Measurements from ENCODE around the gene RNF31. TPM values are rescaled to one million over a fixed set of nuclear protein-coding genes. Genes with fewer than 3 reads are reported as not detected.

The RNF31 gene
- polyA plus RNA-seq, 1 of the 3 experiments (the other 2 are of a cell fraction): 19.2 TPM

DNA sequence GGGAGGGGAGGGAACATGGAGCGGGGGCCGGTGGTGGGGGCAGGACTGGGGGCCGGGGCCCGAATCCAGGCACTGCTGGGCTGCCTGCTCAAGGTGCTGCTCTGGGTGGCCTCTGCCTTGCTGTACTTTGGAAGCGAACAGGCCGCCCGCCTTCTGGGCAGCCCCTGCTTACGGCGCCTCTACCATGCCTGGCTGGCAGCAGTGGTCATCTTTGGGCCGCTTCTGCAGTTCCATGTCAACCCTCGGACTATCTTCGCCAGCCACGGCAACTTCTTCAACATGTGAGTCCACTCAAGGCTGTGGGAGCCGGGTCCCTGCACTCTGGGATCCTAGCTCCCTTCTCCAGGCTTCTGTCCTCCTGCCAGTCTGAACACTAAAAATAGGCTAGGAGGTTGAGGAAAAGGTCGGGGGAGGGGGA lies 15.7 kb upstream of the RNF31 start (continued):
- TF ChIP-seq, protein P1, sequence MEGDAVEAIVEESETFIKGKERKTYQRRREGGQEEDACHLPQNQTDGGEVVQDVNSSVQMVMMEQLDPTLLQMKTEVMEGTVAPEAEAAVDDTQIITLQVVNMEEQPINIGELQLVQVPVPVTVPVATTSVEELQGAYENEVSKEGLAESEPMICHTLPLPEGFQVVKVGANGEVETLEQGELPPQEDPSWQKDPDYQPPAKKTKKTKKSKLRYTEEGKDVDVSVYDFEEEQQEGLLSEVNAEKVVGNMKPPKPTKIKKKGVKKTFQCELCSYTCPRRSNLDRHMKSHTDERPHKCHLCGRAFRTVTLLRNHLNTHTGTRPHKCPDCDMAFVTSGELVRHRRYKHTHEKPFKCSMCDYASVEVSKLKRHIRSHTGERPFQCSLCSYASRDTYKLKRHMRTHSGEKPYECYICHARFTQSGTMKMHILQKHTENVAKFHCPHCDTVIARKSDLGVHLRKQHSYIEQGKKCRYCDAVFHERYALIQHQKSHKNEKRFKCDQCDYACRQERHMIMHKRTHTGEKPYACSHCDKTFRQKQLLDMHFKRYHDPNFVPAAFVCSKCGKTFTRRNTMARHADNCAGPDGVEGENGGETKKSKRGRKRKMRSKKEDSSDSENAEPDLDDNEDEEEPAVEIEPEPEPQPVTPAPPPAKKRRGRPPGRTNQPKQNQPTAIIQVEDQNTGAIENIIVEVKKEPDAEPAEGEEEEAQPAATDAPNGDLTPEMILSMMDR (IDR thresholded peaks at IDR 0.05): no peak
- TF ChIP-seq YY1 (IDR thresholded peaks at IDR 0.05; ENCODE audit: low read depth) (no peak), SMC3 (IDR thresholded peaks at IDR 0.05; ENCODE audit: low read depth, low read length) (no peak), RCOR1 (IDR thresholded peaks at IDR 0.05; ENCODE audit: low read length) (no peak), GATA2 (CRISPR knock-in tag; IDR thresholded peaks at IDR 0.05) (no peak), FOXJ3 (CRISPR knock-in tag; IDR thresholded peaks at IDR 0.05) (no peak), NRF1 (IDR thresholded peaks at IDR 0.05; ENCODE audit: low read depth, low read length) (no peak), ELF1 (IDR thresholded peaks at IDR 0.05) (no peak)
- TF ChIP-seq, protein P2, sequence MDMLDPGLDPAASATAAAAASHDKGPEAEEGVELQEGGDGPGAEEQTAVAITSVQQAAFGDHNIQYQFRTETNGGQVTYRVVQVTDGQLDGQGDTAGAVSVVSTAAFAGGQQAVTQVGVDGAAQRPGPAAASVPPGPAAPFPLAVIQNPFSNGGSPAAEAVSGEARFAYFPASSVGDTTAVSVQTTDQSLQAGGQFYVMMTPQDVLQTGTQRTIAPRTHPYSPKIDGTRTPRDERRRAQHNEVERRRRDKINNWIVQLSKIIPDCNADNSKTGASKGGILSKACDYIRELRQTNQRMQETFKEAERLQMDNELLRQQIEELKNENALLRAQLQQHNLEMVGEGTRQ (IDR thresholded peaks at IDR 0.05; ENCODE audit: borderline replicate concordance, low read depth, low read length): no peak
- TF ChIP-seq, protein P3, sequence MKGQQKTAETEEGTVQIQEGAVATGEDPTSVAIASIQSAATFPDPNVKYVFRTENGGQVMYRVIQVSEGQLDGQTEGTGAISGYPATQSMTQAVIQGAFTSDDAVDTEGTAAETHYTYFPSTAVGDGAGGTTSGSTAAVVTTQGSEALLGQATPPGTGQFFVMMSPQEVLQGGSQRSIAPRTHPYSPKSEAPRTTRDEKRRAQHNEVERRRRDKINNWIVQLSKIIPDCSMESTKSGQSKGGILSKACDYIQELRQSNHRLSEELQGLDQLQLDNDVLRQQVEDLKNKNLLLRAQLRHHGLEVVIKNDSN (IDR thresholded peaks at IDR 0.05; ENCODE audit: borderline replicate concordance, low read depth): no peak

DNA sequence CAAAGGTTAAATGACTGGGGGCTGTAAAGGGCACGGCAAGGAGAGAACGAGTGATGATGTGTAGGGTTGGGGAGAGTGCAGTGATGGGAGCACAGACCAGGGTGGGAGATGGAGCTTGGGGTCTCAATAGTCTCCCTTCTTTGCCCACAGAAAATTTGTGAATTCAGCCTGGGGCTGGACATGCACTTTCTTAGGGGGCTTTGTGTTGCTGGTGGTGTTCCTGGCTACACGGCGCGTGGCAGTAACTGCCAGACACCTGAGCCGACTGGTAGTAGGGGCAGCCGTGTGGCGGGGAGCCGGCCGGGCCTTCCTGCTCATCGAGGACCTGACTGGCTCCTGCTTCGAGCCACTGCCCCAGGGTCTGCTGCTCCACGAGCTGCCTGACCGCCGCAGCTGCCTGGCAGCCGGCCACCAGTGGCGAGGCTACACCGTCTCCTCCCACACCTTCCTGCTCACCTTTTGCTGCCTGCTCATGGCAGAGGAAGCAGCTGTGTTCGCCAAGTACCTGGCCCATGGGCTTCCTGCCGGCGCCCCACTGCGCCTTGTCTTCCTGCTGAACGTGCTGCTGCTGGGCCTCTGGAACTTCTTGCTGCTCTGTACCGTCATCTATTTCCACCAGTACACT lies 15.1 kb upstream of the RNF31 start:
- Histone ChIP-seq H3K36me3 (replicated peaks in 1 of 2; ENCODE audit: control insufficient read depth in 1 of 2, insufficient read depth in 2 of 2, low read length in 1 of 2) (no peaks in the 10 kb centered on the region), H3K27me3 (ENCODE audit: insufficient read depth) (no peaks in the 10 kb centered on the region), H3K9me3 (no peaks in the 10 kb centered on the region), H3F3A (replicated peaks; ENCODE audit: insufficient read depth) (peaks cover 7% of the 10 kb centered on the region), H2AFZ (ENCODE audit: low read depth) (no peak overlapping the region), H3K9me2 (no peaks in the 10 kb centered on the region), H4K20me1 (ENCODE audit: insufficient read depth) (no peaks in the 10 kb centered on the region), H3K4me3 (ENCODE audit: low read depth in 2 of 2, low read length in 1 of 2) (no peak overlapping the region), H3K4me2 (no peak overlapping the region), H3K27ac (ENCODE audit: low read depth in 2 of 2, low read length in 1 of 2) (no peak overlapping the region), H3K9ac (no peak overlapping the region), H3K4me1 (ENCODE audit: control insufficient read depth in 1 of 2, insufficient read depth in 2 of 2, low read depth in 1 of 2, low read length in 1 of 2) (peaks cover 0 to 19% of the 10 kb centered on the region in 2 experiments; a peak in 1 of 4 replicates), H3K79me2 (ENCODE audit: insufficient read depth) (peaks cover 4% of the 10 kb centered on the region; the same call in 1 of the 2 replicates)
- no peak for DNase-seq
- WGBS (ENCODE audit: low lambda C conversion rate): 83% methylated on average over 15 of the region's 24 CpGs
- TF ChIP-seq TAF1 (IDR thresholded peaks at IDR 0.05; ENCODE audit: borderline replicate concordance, low read depth, low read length) (no peak), MEF2A (IDR thresholded peaks at IDR 0.05; ENCODE audit: borderline replicate concordance, low read depth) (no peak), RCOR1 (IDR thresholded peaks at IDR 0.05; ENCODE audit: low read length) (no peak), RFX5 (IDR thresholded peaks at IDR 0.05; ENCODE audit: low read length) (no peak)
- TF ChIP-seq, protein P4, sequence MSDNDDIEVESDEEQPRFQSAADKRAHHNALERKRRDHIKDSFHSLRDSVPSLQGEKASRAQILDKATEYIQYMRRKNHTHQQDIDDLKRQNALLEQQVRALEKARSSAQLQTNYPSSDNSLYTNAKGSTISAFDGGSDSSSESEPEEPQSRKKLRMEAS (IDR thresholded peaks at IDR 0.05; ENCODE audit: low read depth): no peak
- ChIA-PET POLR2A (interaction anchor here (0.7 kb wide), 2 partner anchors 14 to 41 kb away, joined by 3 read pairs; no protein-coding TSS in a partner anchor), CTCF (interaction anchor here (1.2 to 2.6 kb wide), 3 partner anchors 16 to 23 kb away, joined by 3 to 13 read pairs (median 3); no protein-coding TSS in a partner anchor)

Measured in SK-N-SH (cell line).